HG03469 (cell line): Measurements from ENCODE around the gene CNN1.

ENCODE experiments used
- ATAC-seq: cut with Tn5 transposase; IDR thresholded peaks from one replicate; pipeline ENCODE4 v1.9.1; 2021; ENCODE audit warnings: mild to moderate bottlenecking, moderate library complexity, moderate number of reproducible peaks; ENCODE audit not compliant: unreplicated experiment

CNN1 gene

DNA sequence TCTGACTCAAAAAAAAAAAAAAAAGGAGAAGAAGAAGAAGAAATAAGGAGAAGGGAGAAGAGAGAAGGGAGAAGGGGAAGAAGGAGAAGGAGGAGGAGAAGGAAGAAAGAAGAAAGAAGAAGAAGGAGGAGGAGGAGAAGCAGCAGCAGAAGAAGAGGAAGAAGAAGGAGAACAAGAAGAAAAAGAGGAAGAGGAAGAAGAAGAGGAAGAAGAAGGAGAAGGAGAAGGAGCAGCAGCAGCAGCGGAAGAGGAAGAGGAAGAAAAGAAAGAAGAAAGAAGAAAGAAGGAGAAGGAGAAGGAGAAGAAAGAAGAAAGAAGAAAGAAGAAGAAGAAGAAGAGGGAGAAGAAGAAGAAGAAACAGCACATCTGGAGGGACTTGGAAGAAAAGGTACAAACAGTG is 4.1 kb upstream of the CNN1 start:
- ATAC-seq, result no peak

DNA sequence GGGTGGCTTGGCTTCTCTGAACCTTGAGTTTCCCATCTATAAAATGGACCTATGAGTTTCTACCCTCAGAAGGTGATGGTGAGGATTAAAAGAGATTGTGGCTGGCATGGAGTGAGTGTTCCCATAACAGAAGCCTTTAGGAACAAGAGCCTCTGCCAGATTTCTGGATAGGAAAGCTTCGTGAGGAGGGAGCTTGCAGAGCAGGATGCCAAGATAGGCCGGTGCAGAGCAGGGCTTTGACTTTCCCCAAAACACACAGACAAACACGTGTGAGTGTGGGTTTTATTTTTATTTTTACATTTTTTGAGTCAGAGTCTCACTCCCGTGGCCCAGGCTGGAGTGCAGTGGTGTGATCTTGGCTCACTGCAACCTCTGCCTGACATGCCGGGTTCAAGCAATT is 3.7 kb upstream of the CNN1 start:
- no peak for ATAC-seq

DNA sequence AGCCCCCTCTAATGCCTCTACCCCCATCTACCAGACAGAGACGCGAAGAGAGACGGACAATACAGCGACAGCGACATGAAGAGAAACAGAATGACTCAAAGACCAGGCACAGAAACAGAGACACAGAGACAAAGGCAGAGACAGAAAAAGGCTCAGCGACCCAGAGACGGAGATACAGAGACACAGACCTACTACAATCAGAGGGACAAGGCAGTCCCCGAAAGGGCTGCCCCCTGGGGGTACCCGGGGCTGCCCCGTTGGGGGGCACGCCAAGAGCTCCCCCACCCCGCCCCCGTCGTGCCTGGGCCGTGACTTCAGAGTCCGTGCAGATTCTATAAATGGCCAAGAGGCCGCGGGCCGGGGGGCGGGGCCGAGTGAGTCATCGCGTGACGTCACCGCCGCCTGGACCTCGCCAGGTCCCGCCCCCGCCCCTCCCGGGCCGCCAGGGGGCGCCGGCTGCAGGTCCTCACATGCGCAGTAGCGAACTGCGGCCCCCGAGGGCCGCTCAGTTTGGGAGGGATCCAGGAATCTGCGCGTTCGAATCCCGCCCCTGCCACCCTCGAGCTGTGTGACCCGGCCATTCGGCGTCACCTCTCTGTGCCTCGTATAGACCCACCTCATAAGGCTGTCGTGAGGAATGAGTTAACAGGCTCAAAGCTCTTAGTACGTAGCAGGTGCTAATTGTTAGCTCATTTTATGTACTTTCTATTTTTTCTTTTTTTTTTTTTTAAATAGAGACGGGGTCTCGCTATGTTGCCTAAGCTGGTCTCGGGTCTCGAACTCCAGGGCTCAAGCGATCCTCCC is 2.7 kb upstream of the CNN1 start:
- ATAC-seq, result peak; percentile 54

DNA sequence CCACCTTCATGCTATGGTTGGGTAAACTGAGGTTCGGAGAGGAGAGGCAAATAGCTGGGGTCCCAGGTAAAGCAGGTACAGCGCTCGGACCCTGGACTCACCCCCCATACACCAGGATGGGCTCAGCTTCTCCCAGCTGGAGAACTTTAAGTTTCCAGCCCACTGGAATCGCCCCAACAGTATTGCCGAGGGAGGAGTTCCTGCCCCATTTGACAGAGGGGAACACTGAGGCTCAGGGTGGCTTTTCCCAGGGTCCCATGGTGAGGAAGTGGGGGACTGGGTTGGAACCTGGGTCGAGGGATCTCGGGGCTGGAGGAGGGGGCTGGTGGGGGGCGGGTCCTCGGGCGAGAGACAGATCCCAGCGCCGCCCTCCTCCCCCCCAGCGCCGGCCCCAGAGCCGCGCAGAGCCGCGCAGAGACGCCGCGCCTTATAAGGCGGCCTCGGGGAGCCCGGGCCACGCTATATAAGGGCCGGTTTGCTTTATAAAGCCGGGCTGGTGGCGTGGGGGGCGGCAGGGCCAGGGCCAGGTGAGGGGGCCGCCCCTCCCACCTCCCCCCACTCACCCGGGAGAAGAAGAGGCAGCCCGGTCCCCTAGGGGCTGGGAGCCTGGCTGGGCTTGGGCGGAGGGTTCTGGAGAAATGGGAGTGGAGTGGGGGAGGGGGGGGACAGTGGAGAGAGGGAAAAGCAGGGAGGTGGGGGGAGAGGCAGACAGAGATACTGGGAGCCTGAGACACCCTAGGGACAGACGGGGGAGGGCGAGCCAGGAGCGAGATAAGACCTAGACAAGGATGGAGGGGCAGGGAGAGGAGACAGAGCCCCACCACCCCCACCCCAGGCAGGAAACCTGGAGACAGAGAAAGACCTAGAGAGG is 1.1 kb downstream of the CNN1 start:
- no peak for ATAC-seq

DNA sequence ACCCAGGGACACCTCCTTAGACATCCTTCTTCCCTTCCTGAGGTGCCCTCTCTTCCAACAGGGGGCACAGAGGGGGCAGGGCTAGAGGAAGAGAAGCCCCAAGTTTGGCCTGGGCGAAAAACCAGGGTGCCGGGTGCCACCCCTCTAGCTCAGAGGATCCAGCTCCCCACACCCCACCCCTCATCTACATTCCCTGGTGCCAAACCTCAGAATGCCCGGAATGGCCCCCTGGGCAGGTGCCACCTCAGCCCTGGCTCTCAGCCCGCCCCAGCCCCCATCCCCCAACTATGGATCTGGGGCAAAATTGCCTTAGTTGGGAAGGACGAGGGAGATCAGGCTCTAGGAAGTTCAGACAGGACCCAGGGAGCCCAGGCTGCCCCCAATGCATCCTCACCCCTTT is 2.0 kb downstream of the CNN1 start:
- ATAC-seq, result no peak

DNA sequence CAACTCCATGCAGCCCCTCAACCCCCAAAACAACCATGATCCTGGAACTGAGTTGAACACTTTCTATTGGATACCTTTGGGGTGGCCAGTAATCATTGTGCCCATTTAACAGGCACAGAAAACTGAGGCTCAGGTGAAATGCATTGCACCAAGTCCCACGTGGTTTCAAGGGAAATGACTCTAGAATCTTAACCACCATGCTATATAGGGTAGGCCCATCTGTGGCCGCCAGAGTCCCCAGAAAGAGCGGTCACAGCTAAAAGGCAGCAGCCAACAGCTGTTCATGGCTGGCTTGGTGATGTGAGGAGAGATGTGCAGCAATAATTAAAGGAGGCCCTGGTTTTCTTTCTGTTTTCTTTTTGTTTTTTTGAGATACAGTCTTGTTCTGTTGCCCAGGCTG is 2.6 kb downstream of the CNN1 start:
- ATAC-seq, result no peak

DNA sequence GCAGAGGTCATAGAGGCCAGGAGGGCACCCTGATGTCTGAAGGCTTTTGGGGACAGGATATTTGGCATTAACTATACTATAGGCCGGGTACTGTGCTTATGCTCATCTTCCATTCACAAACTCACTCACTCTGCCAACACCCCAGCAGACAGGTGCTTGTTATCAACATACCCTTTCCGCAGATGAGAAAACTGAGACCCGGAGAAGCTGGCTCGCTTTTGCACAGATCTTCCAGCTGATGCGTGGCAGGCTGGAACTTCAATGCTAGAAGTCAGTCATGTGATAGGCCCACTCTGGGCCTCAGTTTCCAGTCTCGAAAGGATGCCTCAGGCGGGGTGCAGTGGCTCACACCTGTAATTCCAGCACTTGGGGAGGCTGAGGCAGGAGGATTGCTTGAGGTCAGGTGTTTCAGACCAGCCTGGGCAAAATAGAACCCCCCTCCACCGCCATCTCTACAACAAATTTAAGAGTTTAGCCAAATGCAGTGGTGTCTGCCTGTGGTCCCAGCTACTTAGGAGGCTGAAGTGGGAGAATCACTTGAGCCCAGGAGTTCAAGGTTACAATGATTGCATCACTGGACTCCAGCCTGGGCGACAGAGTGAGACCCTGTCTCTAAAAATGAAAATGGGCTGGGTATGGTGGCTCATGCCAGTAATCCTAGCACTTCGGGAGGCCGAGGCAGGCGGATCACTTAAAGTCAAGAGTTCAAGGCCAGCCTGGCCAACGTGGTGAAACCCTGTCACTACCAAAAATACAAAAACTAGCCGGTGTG is 9.5 kb downstream of the CNN1 start:
- ATAC-seq, result no peak

DNA sequence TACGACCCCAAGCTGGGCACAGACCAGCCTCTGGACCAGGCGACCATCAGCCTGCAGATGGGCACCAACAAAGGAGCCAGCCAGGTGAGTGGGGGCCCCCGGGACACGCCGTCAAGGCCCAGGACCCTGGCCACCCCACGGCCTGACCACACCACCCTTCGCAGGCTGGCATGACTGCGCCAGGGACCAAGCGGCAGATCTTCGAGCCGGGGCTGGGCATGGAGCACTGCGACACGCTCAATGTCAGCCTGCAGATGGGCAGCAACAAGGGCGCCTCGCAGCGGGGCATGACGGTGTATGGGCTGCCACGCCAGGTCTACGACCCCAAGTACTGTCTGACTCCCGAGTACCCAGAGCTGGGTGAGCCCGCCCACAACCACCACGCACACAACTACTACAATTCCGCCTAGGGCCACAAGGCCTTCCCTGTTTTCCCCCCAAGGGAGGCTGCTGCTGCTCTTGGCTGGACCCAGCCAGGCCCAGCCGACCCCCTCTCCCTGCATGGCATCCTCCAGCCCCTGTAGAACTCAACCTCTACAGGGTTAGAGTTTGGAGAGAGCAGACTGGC is 10.8 kb downstream of the CNN1 start:
- no peak for ATAC-seq

DNA sequence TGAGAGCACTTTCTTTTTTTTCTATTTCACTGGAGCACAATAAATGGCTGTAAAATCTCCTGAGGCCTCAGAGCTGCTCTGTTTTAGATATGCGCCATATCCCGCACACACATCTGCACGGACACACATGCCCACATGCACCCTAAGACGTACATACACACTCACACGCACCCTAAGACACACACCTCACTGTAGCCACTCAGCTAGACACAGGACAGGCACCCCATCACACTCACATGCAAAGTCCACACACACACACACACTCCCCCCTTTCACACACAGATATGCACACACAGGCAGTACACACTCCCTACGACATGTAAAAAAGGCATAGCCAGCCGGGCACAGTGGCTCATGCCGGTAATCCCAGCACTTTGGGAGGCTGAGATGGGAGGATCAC is 11.6 kb downstream of the CNN1 start:
- ATAC-seq, result no peak

DNA sequence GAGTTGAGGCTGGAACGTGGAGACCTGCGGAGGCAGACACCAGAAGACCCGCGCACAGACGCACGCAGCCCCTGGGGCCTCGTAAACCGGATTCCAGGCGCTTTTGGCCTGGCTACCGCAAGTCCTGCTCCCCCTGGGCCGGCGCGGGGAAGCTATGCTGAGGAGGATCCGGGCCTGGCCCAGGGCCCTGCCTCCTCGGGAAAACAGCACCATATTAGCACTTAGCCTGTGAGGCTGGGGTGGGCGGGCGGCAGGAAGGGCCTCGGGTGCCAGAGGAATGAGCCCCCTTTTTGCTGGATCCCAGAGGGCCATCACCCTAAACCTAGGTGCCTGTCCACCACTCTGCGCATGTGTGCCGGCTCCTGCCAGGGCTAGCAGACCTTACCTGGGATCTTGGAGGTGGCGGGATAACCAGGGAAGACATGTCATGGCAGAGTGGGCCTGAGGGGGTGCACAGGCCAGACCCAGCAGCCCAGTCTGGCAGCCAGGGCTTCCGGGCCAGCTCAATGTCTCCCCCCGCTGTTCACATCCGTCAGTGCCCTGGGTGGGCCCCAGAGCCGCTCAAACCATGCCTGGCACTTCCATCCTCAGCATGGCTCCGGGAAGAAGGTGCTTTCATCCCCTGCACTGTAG is 13.1 kb downstream of the CNN1 start:
- no peak for ATAC-seq

DNA sequence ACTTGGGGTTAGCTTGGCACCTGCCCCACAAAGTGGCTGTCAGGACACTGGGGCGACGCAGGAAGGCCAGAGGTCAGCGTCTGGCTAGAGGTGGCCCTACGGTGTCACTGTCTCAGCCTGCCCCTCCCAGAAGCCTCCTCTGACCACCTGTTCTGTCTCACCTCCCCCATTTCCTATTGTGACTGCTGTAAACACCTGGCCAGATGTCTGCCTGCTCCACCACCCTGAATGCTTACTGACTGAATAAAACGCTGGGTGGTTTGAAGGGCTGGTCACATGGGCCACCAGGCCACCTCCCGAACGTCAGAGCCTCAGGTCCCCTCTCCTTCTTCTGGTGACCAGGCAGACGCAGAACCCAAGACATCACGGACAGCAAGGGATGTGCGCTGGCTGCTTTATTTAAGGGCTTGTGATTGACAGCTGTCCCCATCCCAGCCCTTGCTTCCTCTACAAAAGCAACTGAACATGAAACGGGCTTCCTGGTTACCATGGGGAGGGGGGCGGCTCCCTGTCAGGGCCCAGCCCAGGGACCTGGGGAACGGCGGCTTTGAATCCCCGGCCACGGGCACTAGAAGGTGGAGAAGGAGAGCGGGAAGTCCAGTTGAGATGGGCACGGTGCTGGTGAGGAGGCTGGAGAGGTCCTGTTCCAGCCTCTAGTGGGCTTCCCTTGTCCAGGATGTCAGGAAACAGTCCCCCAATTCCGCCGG is 14.2 kb downstream of the CNN1 start:
- no peak for ATAC-seq

DNA sequence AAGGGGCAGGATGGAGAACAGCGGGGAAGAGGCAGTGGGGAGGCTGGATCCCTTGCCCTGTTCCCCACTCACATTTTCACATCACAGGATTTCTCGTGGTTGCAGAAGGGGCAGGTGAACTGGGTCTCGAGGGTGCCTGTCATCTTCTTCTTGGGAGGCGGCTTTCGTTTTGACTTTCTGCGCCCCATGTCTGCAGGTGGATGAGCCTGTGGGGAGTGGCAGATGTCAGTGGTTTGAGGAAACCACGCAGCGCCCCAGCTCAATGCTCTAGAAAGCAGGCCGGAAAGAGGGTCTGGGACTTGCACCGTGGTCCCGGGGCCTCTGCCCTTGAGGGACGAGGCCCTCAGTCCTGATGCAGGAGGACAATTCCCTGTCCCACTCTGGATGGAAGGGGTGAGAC is 15.5 kb downstream of the CNN1 start:
- ATAC-seq, result no peak

DNA sequence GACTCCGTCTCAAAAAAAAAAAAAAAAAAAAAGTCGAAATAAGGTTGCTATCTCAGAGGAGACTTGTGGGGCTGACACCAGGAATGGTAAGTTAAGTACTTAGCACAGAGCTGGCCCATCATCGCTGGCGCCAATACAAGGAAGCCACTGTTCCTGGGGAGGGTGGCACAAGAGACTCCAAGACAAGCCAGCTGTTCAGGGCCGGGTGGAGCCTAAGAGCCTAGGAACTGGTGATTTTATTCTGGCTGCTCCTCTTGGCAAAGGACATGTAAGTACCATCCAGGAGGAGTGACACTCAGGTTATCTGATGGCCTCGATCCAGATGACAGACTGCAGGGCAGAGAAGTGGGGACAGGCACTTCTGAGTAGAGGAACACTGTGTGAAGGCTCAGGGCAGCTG is 16.6 kb downstream of the CNN1 start:
- ATAC-seq, result no peak

DNA sequence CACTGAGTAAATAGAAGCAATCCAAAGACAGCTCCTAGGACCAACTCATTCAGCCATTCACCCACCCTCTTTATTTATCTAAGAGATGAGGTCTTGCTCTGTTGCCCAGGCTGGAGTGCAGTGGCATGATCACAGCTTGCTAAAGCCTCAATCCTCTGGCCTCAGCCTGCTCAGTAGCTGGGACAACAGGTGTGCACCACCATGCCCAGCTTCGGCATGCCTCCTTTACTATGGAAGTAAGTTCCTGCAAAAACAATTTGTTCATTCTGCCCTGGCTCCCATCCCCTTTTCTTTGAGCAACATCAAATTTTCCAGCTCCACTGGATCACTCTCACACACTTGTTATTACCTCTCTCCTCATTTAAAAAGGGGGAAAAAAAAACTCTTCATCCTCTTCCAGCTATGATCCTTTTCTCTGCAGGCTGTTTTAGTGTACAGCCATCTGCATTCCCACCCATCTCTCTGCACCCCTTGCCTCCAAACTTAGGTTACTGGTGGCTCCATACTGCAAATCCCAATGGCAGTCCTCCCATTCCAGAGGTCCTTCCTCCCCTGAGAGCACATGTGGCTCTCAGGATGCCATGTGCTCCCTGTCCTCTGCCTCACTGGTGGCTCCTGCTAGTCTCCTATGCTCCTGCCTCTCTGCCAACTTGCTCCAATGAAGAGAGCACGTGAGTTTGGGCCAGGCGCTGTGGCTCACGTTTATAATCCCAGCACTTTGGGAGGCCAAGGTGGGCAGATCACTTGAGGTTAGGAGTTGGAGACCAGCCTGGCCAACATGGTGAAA is 18.2 kb downstream of the CNN1 start:
- ATAC-seq, result no peak

DNA sequence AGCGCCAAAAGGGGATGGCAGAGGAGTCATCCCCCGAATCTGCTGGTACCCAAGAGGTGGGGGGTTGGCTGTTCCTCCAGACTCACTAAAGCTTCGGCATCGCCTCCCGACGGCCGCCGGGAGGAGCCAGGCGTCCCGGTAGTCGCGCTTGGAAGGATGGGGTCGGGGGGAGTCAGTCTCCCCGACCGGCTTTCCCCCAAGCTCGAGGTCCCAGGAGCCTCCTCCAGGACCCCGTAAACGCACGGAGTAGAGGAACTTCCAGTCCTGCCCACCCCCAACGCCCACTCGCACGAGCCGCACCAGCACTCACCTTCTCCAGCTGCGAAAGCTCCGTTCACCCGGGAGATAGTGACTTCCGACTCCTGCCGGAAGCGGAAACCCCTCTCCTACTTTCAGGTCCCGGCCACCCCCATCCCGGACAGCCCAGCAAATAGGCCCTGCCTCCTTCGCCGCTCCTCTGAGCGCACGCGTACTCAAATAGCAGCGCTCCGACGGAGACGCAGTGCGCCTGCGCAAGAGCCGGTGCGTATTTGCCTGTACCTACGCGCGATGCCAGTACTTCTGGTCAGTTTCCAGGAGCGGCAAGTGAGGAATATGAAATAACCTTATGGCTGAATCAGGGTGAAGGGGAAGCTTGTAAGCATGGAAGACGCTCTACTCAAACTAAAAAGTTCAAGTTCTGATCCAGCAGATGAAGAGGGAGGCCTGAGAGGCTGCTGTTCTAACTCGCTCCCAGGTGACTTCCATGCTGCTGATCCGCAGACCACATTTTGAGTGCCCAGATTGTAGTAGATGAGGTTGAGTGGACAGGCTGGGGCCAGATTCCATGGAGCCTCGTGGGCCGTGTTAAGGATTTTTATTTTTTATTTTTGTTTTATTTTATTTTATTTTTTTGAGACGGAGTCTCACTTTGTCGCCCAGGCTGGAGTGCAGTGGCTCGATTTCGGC is 20.5 kb downstream of the CNN1 start, which contains the start of gene ELOF1:
Gene ELOF1 (minus strand): TSS at position 350 of the 948 bp plus-strand sequence. CDS start 4,883 bp downstream, outside the sequence.
- peak; percentile 51 for ATAC-seq

DNA sequence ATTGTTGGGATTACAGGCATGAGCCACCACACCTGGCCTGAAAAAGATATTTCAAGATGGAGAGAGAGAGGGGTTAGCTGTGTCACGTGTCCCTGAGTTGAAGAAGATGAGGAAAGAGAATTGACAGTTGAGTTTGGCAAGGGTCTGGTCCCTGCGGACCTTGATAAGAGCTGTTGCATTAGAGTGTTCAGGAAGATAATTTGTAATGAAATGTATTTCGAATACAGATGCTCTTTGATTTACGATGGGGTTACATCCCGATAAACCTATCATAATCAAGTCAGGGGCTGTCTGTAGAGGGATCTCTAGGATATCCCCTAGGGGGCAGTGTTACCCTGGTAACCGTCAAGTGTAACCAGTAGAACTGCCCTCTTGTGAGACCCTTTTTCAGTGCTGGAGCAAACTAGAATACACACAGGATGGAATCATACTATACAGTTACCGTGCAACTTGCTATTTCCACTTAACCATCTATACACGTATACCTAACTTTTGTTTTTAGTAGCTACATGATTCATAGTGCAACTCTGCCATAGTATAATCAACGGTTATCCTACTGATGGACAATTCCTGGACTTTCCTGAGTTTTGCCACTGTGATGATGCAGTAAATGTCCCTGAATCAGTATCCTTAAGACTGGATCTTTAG is 21.9 kb downstream of the CNN1 start:
- no peak for ATAC-seq

DNA sequence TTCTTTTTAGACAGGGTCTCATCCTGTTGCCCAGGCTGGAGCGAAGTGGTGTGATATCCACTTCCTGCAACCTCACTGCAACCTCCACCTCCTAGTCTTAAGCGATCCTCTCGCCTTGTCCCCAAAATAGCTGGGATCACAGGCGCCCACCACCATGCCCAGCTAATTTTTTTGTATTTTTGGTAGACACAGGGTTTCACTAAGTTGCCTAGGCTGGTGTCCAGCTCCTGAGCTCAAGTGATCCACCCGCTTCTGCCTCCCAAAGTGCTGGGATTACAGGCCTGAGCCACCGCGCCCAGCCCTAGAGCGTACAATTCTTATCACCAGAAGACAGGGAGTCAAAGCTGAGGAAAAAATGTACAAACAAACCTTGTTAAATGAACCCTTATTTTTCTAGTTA is 24.9 kb downstream of the CNN1 start:
- no peak for ATAC-seq
